Brain microvascular endothelial cell (primary cell): ENCODE measurements around the gene BICDL1.

ENCODE experiments used
- DNase-seq: peaks from one replicate; pipeline ENCODE4 v3.0.0-alpha.2; 2020
- H3K27ac ChIP-seq: fragments of 250-450 bp; sonication (Bioruptor Pico); 2 replicates; pipeline ENCODE4 v1.5.1; 2020; ENCODE audit warnings: mild to moderate bottlenecking, moderate library complexity
- H3K27me3 ChIP-seq: fragments of 250-450 bp; sonication (Bioruptor Pico); replicated peaks from 2 replicates; pipeline ENCODE4 v1.5.1; 2020; ENCODE audit warnings: mild to moderate bottlenecking
- H3K36me3 ChIP-seq: fragments of 250-450 bp; sonication (Bioruptor Pico); replicated peaks from 2 replicates; pipeline ENCODE4 v1.5.1; 2020; ENCODE audit warnings: mild to moderate bottlenecking
- H3K4me3 ChIP-seq: 2 replicates; pipeline ENCODE4 v1.5.1; 2011; ENCODE audit warnings: low read depth, mild to moderate bottlenecking, control low read depth, low read length, moderate library complexity
- in situ Hi-C: cut with HindIII; loops from 2 replicates; pipeline ENCODE4 v1.10.0; 2017; ENCODE audit warnings: low sequenced_read_pairs, low pct_ligation_motif_present
- TF ChIP-seq, protein P1 (sequence below): IDR thresholded peaks from 2 replicates; pipeline ENCODE4 v1.5.1; 2011; ENCODE audit warnings: low read depth, mild to moderate bottlenecking, moderate library complexity, low read length, control low read depth, inconsistent platforms; ENCODE audit errors: missing control alignments

The BICDL1 gene

GRCh38 chr12:120075034-120075616 is 86.1 kb downstream of the BICDL1 start:
- TF ChIP-seq, protein P1, sequence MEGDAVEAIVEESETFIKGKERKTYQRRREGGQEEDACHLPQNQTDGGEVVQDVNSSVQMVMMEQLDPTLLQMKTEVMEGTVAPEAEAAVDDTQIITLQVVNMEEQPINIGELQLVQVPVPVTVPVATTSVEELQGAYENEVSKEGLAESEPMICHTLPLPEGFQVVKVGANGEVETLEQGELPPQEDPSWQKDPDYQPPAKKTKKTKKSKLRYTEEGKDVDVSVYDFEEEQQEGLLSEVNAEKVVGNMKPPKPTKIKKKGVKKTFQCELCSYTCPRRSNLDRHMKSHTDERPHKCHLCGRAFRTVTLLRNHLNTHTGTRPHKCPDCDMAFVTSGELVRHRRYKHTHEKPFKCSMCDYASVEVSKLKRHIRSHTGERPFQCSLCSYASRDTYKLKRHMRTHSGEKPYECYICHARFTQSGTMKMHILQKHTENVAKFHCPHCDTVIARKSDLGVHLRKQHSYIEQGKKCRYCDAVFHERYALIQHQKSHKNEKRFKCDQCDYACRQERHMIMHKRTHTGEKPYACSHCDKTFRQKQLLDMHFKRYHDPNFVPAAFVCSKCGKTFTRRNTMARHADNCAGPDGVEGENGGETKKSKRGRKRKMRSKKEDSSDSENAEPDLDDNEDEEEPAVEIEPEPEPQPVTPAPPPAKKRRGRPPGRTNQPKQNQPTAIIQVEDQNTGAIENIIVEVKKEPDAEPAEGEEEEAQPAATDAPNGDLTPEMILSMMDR, result no peak
- in situ Hi-C loops, result no loop called here
- Histone ChIP-seq H3K36me3 (no peaks in the 10 kb centered on the region), H3K4me3 (no peak overlapping the region), H3K27me3 (no peaks in the 10 kb centered on the region), H3K27ac (no peak overlapping the region)
- DNase-seq, result no peak

DNA sequence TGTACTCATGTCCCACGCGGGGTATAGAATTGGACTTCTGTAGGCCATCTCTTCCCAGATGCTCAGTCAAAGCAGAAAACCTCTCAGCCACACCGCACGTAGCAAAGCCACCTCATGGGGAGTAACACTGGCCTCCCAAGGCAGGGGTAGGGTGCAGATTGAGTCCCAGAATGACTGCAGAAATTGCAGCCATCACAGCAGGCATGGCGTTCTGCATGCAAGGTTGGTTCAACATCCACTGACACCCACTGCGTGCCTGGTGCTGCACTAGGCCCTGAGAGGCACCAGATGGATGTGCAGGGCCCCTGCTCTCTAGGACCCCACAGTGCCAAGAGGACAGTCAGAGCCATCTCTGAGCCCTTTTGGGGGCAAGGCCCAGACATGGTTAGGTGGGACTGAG is 87.6 kb downstream of the BICDL1 start:
- Histone ChIP-seq H3K27ac (no peak overlapping the region), H3K27me3 (no peaks in the 10 kb centered on the region), H3K36me3 (no peaks in the 10 kb centered on the region), H3K4me3 (no peak overlapping the region)
- in situ Hi-C loops, result no loop called here
- TF ChIP-seq, protein P1, result no peak
- DNase-seq, result no peak

DNA sequence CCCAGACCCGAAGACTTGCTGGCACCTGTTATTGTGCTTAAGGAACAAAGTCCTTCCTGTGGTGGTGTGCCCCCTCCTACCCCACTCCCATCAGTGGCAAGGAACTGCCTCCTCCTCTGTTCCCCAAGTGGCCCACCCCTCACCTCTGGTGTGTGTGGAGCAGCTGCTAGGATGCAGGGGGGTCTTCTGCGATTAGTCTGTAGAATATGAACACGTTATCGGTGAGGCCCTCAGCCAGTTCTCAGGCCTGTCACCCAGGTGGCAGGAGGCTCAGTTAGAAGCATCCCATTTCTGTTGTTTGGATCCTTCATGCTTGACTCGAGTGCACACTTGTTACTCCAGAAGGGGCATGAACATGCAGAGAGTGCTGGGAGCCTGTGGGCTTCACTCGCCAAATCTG is 88.2 kb downstream of the BICDL1 start:
- Histone ChIP-seq H3K36me3 (no peaks in the 10 kb centered on the region), H3K27me3 (no peaks in the 10 kb centered on the region), H3K27ac (no peak overlapping the region), H3K4me3 (no peak overlapping the region)
- in situ Hi-C loops, result no loop called here
- TF ChIP-seq, protein P1, result no peak
- no peak for DNase-seq

GRCh38 chr12:120078868-120079267 is 89.8 kb downstream of the BICDL1 start:
- Histone ChIP-seq H3K27ac (no peak overlapping the region), H3K4me3 (no peak overlapping the region), H3K36me3 (no peaks in the 10 kb centered on the region), H3K27me3 (no peaks in the 10 kb centered on the region)
- in situ Hi-C loops, result no loop called here
- DNase-seq, result no peak
- TF ChIP-seq, protein P1, result no peak

- no peaks in the 10 kb centered on the region for H3K27me3 ChIP-seq
- in situ Hi-C loops, result no loop called here
- no peak for DNase-seq
- TF ChIP-seq, protein P1, result no peak
- H3K4me3 ChIP-seq, result no peak overlapping the region
- no peaks in the 10 kb centered on the region for H3K36me3 ChIP-seq
- no peak overlapping the region for H3K27ac ChIP-seq
Measured at GRCh38 chr12:120079411-120080400, 90.7 kb downstream of the BICDL1 start.
